Endodermal cell (in vitro differentiated cells): ENCODE data around the gene RALGAPA2. TPM values are rescaled to one million over a fixed set of nuclear protein-coding genes. Genes with fewer than 3 reads are reported as not detected.

Source experiments
- DNase-seq: peaks from one replicate; pipeline ENCODE4 v3.0.0-alpha.2; 2017
- H3K27ac ChIP-seq: 2 replicates; pipeline ENCODE4 v1.5.1; 2013; ENCODE audit warnings: mild to moderate bottlenecking, low read depth, low read length, moderate library complexity
- H3K27me3 ChIP-seq: 2 replicates; pipeline ENCODE4 v1.6.1; 2013; ENCODE audit warnings: mild to moderate bottlenecking, low read length, moderate library complexity; ENCODE audit not compliant: insufficient read depth, control insufficient read depth, poor library complexity, severe bottlenecking
- H3K36me3 ChIP-seq: 2 replicates; pipeline ENCODE4 v1.7.0; 2013; ENCODE audit warnings: mild to moderate bottlenecking, low read length, moderate library complexity; ENCODE audit not compliant: control insufficient read depth, insufficient read depth
- H3K4me1 ChIP-seq: one replicate; pipeline ENCODE4 v1.7.0; 2013; ENCODE audit warnings: low read length; ENCODE audit not compliant: control insufficient read depth, insufficient read depth
- H3K4me3 ChIP-seq: 2 replicates; pipeline ENCODE4 v1.5.1; 2013; ENCODE audit warnings: mild to moderate bottlenecking, low read length, moderate library complexity
- H3K9ac ChIP-seq: 2 replicates; pipeline ENCODE4 v1.6.1; 2013; ENCODE audit warnings: mild to moderate bottlenecking, low read length, moderate library complexity; ENCODE audit not compliant: poor library complexity, severe bottlenecking; ENCODE audit errors: extremely low read depth
- H3K9me3 ChIP-seq: 2 replicates; pipeline ENCODE4 v1.6.1; 2013; ENCODE audit warnings: mild to moderate bottlenecking, low read length, moderate library complexity; ENCODE audit not compliant: control insufficient read depth
- H3K27ac Mint-ChIP-seq: 2 replicates; pipeline ENCODE4 v1.8.0; 2020; ENCODE audit warnings: mixed read lengths
- H3K27me3 Mint-ChIP-seq: 2 replicates; pipeline ENCODE4 v1.8.0; 2021; ENCODE audit warnings: mild to moderate bottlenecking, mixed read lengths; ENCODE audit not compliant: insufficient read depth
- H3K36me3 Mint-ChIP-seq: 2 replicates; pipeline ENCODE4 v1.8.0; 2020; ENCODE audit warnings: low read depth, mixed read lengths
- H3K4me1 Mint-ChIP-seq: 2 replicates; pipeline ENCODE4 v1.8.0; 2020; ENCODE audit warnings: mixed read lengths
- H3K4me3 Mint-ChIP-seq: 2 replicates; pipeline ENCODE4 v1.8.0; 2020; ENCODE audit warnings: mild to moderate bottlenecking, moderate library complexity, mixed read lengths
- H3K9me3 Mint-ChIP-seq: 2 replicates; pipeline ENCODE4 v1.8.0; 2020; ENCODE audit warnings: mild to moderate bottlenecking, mixed read lengths
- CTCF ChIP-seq: fragments of 200-600 bp; sonication (generic); conservative IDR thresholded peaks from 2 replicates; pipeline ENCODE4 v1.5.0; 2021; ENCODE audit warnings: antibody characterized with exemption, mild to moderate bottlenecking
- WGBS, 2 experiments: methylation state at CpG; one replicate each; pipeline versions ENCODE4 v1.1.5 to v1.1.7; 2013; ENCODE audit warnings: missing lambda C conversion rate in 2 of 2, mixed read lengths in 1 of 2; ENCODE audit not compliant: insufficient coverage in 1 of 2, insufficient read length in 1 of 2; 5-methylcytosine and 5-hydroxymethylcytosine counted together
- total RNA-seq, 2 donors: library from RNA; stranded (reverse); fragmentation: NEBNext Ultra II Directional in 1 of 2; extraction: Animal tissue kit (Norgen Biotek cat#: 25700) in 1 of 2; gene quantifications; 2 replicates in 1 of 2; 3 replicates in 1 of 2; pipeline ENCODE4 v1.2.1, GENCODE V29; 2021

Gene RALGAPA2
- total RNA-seq, 2 donors from 2014 or later = 19.5 to 24.6 TPM

- H3K27ac Mint-ChIP-seq = no peak overlapping the region
- Histone ChIP-seq H3K27ac (peak overlapping the region; percentile 88), H3K9me3 (no peaks in the 10 kb centered on the region), H3K9ac (no peak overlapping the region), H3K4me1 (no peaks in the 10 kb centered on the region), H3K36me3 (no peaks in the 10 kb centered on the region), H3K27me3 (peaks cover 94% of the 10 kb centered on the region), H3K4me3 (peak overlapping the region; percentile 40)
- H3K27me3 Mint-ChIP-seq = peaks cover 87% of the 10 kb centered on the region
- peak; percentile 92 for DNase-seq
- H3K9me3 Mint-ChIP-seq = no peaks in the 10 kb centered on the region
- H3K36me3 Mint-ChIP-seq = no peaks in the 10 kb centered on the region
- WGBS, 2 experiments = 1% methylated on average over 30 to 70 of the region's 70 CpGs
- H3K4me1 Mint-ChIP-seq = peaks cover 10% of the 10 kb centered on the region
- peak overlapping the region; percentile 44 for H3K4me3 Mint-ChIP-seq
- no peak for TF ChIP-seq CTCF
These were observed 348.4 kb downstream of the RALGAPA2 start for GRCh38 chr20:20363799-20364592.

DNA sequence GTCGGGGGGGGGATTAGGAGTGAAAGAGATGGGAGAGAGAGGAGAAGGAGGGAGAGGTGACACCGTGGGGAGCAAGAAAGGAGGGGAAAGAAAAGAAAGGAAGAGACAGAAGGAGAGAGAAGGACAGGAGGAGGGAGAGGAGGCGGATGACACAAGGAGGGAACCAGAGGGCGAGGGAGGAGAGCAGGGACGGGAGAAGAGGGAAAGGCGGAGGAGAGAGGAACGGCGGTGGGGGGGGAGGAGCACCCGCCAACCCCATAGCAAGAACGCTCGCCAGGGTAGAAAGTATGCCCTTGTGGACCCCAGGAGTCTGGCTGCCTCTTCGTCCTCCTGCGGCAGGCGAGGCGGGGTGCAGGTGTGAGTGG, 349.0 kb downstream of the RALGAPA2 start:
- peak overlapping the region; percentile 44 for H3K4me3 Mint-ChIP-seq
- Histone ChIP-seq H3K9me3 (no peaks in the 10 kb centered on the region), H3K27me3 (peaks cover 96% of the 10 kb centered on the region), H3K4me3 (peak overlapping the region; percentile 40), H3K27ac (peak overlapping the region; percentile 88), H3K9ac (no peak overlapping the region), H3K4me1 (no peaks in the 10 kb centered on the region), H3K36me3 (no peaks in the 10 kb centered on the region)
- WGBS, 2 experiments = 0 to 1% methylated on average over 8 to 15 of the region's 15 CpGs
- no peak overlapping the region for H3K27ac Mint-ChIP-seq
- H3K9me3 Mint-ChIP-seq = no peaks in the 10 kb centered on the region
- TF ChIP-seq CTCF = no peak
- H3K4me1 Mint-ChIP-seq = peaks cover 10% of the 10 kb centered on the region
- peaks cover 90% of the 10 kb centered on the region for H3K27me3 Mint-ChIP-seq
- no peaks in the 10 kb centered on the region for H3K36me3 Mint-ChIP-seq
- DNase-seq = no peak

- no peaks in the 10 kb centered on the region for H3K36me3 Mint-ChIP-seq
- peaks cover 10% of the 10 kb centered on the region for H3K4me1 Mint-ChIP-seq
- WGBS, 2 experiments = 0 to 1% methylated on average over 7 to 17 of the region's 17 CpGs
- peaks cover 4% of the 10 kb centered on the region for H3K9me3 Mint-ChIP-seq
- H3K27me3 Mint-ChIP-seq = peaks cover 95% of the 10 kb centered on the region
- H3K4me3 Mint-ChIP-seq = peak overlapping the region; percentile 44
- Histone ChIP-seq H3K4me3 (no peak overlapping the region), H3K9me3 (no peaks in the 10 kb centered on the region), H3K9ac (no peak overlapping the region), H3K4me1 (no peaks in the 10 kb centered on the region), H3K27me3 (peaks cover 97% of the 10 kb centered on the region), H3K27ac (peak overlapping the region; percentile 88), H3K36me3 (no peaks in the 10 kb centered on the region)
- H3K27ac Mint-ChIP-seq = no peak overlapping the region
- DNase-seq = peak; percentile 84
- peak; percentile 36 for TF ChIP-seq CTCF
These were observed 349.5 kb downstream of the RALGAPA2 start for GRCh38 chr20:20362774-20363433.
